Central memory CD8-positive, alpha-beta T cell (primary cell): Measurements from ENCODE around the gene TGM3.

ENCODE experiments used
- ATAC-seq: fragments of 150-1000 bp; cut with Tn5 transposase; replicated peaks from 2 replicates; pipeline ENCODE4 v1.10.0; 2022; ENCODE audit warnings: mild to moderate bottlenecking, moderate FRiP score, moderate number of reproducible peaks; ENCODE audit not compliant: poor library complexity, severe bottlenecking; ENCODE audit errors: extremely low read depth
- DNase-seq, 2 donors: peaks; one replicate each; pipeline ENCODE4 v3.0.0; 2021; ENCODE audit warnings: low spot score in 2 of 2
- H3K27ac Mint-ChIP-seq: one replicate; pipeline ENCODE4 v1.8.0; 2022; ENCODE audit warnings: low read depth, mild to moderate bottlenecking, moderate library complexity, mixed read lengths
- H3K27me3 Mint-ChIP-seq: one replicate; pipeline ENCODE4 v1.8.0; 2022; ENCODE audit warnings: mixed read lengths
- H3K36me3 Mint-ChIP-seq: one replicate; pipeline ENCODE4 v1.8.0; 2022; ENCODE audit warnings: mild to moderate bottlenecking, moderate library complexity, mixed read lengths; ENCODE audit not compliant: insufficient read depth
- H3K4me1 Mint-ChIP-seq: one replicate; pipeline ENCODE4 v1.8.0; 2022; ENCODE audit warnings: mixed read lengths
- H3K4me3 Mint-ChIP-seq: one replicate; pipeline ENCODE4 v1.8.0; 2022; ENCODE audit warnings: mild to moderate bottlenecking, moderate library complexity, mixed read lengths
- H3K9me3 Mint-ChIP-seq: one replicate; pipeline ENCODE4 v1.8.0; 2022; ENCODE audit warnings: mixed read lengths

Gene TGM3

DNA sequence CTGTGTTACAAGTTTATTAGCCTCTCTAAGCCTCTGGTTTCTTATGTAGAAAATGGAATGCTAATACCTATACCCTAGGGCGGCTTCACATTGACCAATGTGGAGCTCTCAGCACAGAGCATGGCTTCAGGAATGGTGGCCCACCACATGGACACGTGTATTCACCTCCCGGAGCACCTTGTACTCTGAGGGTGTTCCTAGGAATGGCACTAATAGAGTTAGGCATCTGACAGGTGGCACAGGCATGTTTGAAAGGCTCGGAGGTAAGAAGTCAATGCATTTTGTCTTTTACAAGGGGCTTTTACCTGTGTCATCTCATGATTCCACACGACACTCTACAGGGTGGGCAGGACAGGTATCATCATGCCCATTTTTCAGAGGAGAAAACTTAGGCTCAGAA lies 5.3 kb upstream of the TGM3 start:
- H3K27me3 Mint-ChIP-seq, result peaks cover 42% of the 10 kb centered on the region
- no peaks in the 10 kb centered on the region for H3K4me1 Mint-ChIP-seq
- no peaks in the 10 kb centered on the region for H3K9me3 Mint-ChIP-seq
- DNase-seq, result no peak
- no peak for ATAC-seq
- no peaks in the 10 kb centered on the region for H3K36me3 Mint-ChIP-seq
- H3K4me3 Mint-ChIP-seq, result no peak overlapping the region
- H3K27ac Mint-ChIP-seq, result no peak overlapping the region

DNA sequence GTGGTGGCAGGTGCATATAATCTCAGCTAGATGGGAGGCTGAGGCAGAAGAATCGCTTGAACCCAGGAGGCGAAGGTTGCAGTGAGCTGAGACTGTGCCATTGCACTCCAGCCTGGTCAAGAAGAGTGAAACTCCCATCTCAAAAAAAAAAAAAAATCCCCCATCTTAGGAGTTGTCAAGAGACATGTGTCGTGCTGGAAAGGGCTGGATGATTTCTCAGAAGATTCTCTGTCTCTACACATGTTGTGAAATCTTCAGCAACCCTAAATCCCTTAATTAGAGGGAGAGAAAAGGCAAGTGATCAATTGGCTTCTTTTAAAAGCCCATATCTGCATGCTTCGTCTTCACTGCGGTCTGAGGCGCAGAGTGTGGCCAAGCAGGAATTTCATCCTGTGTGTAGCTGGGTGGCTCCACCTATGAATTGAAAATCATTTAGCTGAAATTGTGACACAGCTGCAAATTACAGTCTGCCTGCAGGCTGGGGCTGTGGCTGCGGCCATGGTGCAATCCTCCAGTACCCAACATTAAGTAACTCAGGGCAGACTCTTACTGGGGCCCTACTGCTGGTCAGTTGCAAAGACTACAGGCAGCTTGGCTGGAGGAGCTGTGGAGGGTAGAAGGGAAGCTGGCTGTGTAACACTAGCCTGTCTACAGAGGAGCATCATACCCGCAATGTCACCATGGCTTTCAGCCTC lies 3.2 kb upstream of the TGM3 start:
- no peaks in the 10 kb centered on the region for H3K9me3 Mint-ChIP-seq
- H3K4me3 Mint-ChIP-seq, result no peak overlapping the region
- ATAC-seq (no peak), DNase-seq (no peak)
- H3K36me3 Mint-ChIP-seq, result no peaks in the 10 kb centered on the region
- H3K4me1 Mint-ChIP-seq, result no peaks in the 10 kb centered on the region
- no peak overlapping the region for H3K27ac Mint-ChIP-seq
- H3K27me3 Mint-ChIP-seq, result peaks cover 59% of the 10 kb centered on the region

- H3K4me3 Mint-ChIP-seq, result no peak overlapping the region
- H3K27ac Mint-ChIP-seq, result no peak overlapping the region
- no peaks in the 10 kb centered on the region for H3K36me3 Mint-ChIP-seq
- peaks cover 68% of the 10 kb centered on the region for H3K27me3 Mint-ChIP-seq
- H3K9me3 Mint-ChIP-seq, result no peaks in the 10 kb centered on the region
- DNase-seq (no peak), ATAC-seq (no peak)
- H3K4me1 Mint-ChIP-seq, result no peaks in the 10 kb centered on the region
These were observed 2.3 kb upstream of the TGM3 start for GRCh38 chr20:2293486-2293885.

DNA sequence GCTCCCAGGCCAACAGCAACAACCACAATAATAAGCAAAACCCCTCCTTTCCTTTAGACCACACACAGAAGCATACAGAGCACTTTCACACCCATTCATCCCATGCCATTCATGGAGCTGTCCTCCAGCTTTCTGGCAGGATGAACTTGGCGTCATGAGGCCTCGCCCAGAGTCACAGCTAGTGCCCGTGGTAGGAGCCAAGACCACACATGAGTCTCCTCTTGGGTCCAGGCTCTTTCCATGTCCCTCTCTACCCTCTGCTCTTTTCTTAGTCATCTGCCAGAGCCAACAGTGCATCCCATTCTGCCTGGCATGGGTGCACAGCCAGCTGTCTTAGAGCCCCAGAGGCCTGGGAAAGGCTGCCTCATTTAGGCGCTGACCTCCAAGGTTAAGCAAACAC lies 1.8 kb upstream of the TGM3 start:
- Mint-ChIP-seq H3K27me3 (peaks cover 72% of the 10 kb centered on the region), H3K36me3 (no peaks in the 10 kb centered on the region)

DNA sequence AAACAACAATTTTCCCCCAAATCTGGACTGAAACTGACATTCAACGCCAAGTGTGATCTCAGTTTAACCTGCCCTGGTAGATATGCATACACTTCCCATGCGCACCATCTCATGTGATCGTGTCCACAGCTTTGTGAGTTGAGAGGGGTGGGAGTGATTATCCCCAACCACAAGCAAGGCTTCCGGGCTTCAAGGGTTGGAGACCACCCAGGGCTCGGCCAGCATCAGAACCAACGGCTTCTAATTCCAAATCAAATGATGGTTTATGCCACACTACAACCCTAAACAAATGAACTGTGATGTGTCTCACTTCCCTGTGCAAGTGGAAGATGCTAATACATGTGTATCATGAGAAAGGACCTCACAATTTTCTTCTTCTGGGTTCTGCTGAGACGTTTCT lies 515 bp upstream of the TGM3 start:
- Mint-ChIP-seq H3K27me3 (peaks cover 72% of the 10 kb centered on the region), H3K27ac (no peak overlapping the region), H3K9me3 (no peaks in the 10 kb centered on the region), H3K36me3 (no peaks in the 10 kb centered on the region), H3K4me1 (no peaks in the 10 kb centered on the region), H3K4me3 (no peak overlapping the region)
- no peak for DNase-seq
- ATAC-seq, result no peak

More for the DNA sequence above, 1.8 kb upstream of the TGM3 start:
- H3K27ac Mint-ChIP-seq, result no peak overlapping the region
- no peaks in the 10 kb centered on the region for H3K4me1 Mint-ChIP-seq
- DNase-seq (no peak), ATAC-seq (no peak)
- H3K9me3 Mint-ChIP-seq, result no peaks in the 10 kb centered on the region
- no peak overlapping the region for H3K4me3 Mint-ChIP-seq

GRCh38 chr20:2296524-2297356 lies 939 bp downstream of the TGM3 start:
- Mint-ChIP-seq H3K27me3 (peaks cover 65% of the 10 kb centered on the region), H3K27ac (no peak overlapping the region), H3K9me3 (no peaks in the 10 kb centered on the region), H3K36me3 (no peaks in the 10 kb centered on the region), H3K4me3 (no peak overlapping the region), H3K4me1 (no peaks in the 10 kb centered on the region)
- ATAC-seq (no peak), DNase-seq (no peak)

GRCh38 chr20:2297357-2297728 lies 1.5 kb downstream of the TGM3 start:
- Mint-ChIP-seq H3K9me3 (no peaks in the 10 kb centered on the region), H3K27ac (no peak overlapping the region), H3K4me3 (no peak overlapping the region), H3K4me1 (no peaks in the 10 kb centered on the region), H3K36me3 (no peaks in the 10 kb centered on the region), H3K27me3 (peaks cover 65% of the 10 kb centered on the region)
- ATAC-seq (no peak), DNase-seq (no peak)

- Mint-ChIP-seq H3K9me3 (no peaks in the 10 kb centered on the region), H3K27ac (no peak overlapping the region), H3K27me3 (peaks cover 70% of the 10 kb centered on the region), H3K4me1 (no peaks in the 10 kb centered on the region), H3K36me3 (no peaks in the 10 kb centered on the region), H3K4me3 (no peak overlapping the region)
- ATAC-seq (no peak), DNase-seq (no peak)
These were observed 2.3 kb downstream of the TGM3 start for GRCh38 chr20:2298116-2298515.

- H3K4me3 Mint-ChIP-seq, result no peak overlapping the region
- peaks cover 75% of the 10 kb centered on the region for H3K27me3 Mint-ChIP-seq
- no peak for ATAC-seq
- no peaks in the 10 kb centered on the region for H3K9me3 Mint-ChIP-seq
- H3K27ac Mint-ChIP-seq, result no peak overlapping the region
- no peaks in the 10 kb centered on the region for H3K36me3 Mint-ChIP-seq
- H3K4me1 Mint-ChIP-seq, result no peaks in the 10 kb centered on the region
- no peak for DNase-seq
These were observed 2.9 kb downstream of the TGM3 start for GRCh38 chr20:2298701-2299100.

GRCh38 chr20:2299301-2299700 lies 3.5 kb downstream of the TGM3 start:
- H3K27ac Mint-ChIP-seq, result no peak overlapping the region
- no peaks in the 10 kb centered on the region for H3K9me3 Mint-ChIP-seq
- no peaks in the 10 kb centered on the region for H3K4me1 Mint-ChIP-seq

DNA sequence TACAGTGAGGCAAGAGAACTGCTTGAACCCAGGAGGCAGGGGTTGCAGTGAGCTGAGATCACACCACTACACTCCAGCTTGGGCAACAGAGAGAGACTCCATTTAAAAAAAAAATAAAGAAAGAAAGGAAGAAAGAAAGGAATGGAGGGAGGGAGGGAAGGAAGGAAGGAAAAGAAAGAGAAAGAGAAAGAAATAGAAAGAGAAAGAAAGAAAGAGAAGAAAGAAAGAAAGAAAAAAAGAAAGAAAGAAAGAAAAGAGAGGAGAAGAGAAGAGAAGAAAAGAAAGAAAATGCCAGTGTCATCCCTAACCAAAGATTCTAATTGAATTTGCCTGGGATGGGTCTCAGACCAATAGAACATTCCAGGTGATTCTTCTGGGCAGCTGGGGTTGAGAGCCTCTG lies 4.2 kb downstream of the TGM3 start:
- Mint-ChIP-seq H3K27ac (no peak overlapping the region), H3K4me1 (no peaks in the 10 kb centered on the region), H3K36me3 (no peaks in the 10 kb centered on the region), H3K4me3 (no peak overlapping the region), H3K9me3 (no peaks in the 10 kb centered on the region), H3K27me3 (peaks cover 75% of the 10 kb centered on the region)
- ATAC-seq (no peak), DNase-seq (no peak)

More at GRCh38 chr20:2299301-2299700, 3.5 kb downstream of the TGM3 start:
- ATAC-seq (no peak), DNase-seq (no peak)
- peaks cover 75% of the 10 kb centered on the region for H3K27me3 Mint-ChIP-seq
- H3K36me3 Mint-ChIP-seq, result no peaks in the 10 kb centered on the region
- no peak overlapping the region for H3K4me3 Mint-ChIP-seq

DNA sequence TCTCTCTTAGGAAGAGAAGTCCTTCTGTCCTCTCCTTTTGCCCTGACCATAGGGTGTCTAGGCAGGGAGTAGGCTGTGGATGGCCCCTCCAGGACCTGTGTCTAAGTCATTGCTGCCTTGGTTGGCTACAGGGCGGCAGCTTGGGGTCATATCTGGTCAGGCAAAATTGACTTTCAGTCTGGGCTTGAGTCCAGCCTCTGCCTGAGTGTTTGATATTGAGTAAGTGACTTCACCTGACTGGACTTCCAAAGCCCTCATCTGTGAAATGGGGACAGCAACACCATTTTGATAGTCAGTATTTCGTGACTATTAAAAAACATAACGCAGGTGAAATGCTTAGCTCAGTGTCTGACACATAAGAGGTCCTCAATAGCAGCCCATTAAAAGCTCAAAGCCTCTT lies 4.6 kb downstream of the TGM3 start:
- peaks cover 76% of the 10 kb centered on the region for H3K27me3 Mint-ChIP-seq
- no peak overlapping the region for H3K4me3 Mint-ChIP-seq
- DNase-seq (no peak), ATAC-seq (no peak)
- no peak overlapping the region for H3K27ac Mint-ChIP-seq
- H3K36me3 Mint-ChIP-seq, result no peaks in the 10 kb centered on the region
- H3K9me3 Mint-ChIP-seq, result no peaks in the 10 kb centered on the region
- no peaks in the 10 kb centered on the region for H3K4me1 Mint-ChIP-seq

DNA sequence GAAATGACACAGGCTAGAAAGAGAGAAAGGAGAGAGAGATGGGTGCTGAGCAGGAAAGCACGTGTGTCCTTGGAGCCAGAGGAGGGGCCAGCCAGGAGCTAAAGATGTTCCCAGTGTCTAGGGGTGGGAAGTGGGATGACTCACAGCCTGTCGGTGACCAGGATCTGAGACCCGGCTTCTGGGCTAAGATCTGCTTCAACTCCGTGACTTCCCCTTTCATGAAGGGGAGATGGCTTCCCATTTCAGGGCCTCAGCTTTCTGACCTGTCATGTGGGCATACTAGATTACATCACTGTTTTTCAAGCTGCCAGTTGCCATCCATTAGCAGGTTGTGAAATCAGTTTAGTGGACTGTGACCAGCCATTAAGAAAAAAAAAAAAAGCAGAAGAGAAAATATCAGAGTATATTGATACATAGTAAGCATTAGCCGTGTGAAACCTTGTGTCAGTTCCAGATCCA lies 5.4 kb downstream of the TGM3 start:
- ATAC-seq (peak; percentile 58), DNase-seq (no peak)
- Mint-ChIP-seq H3K9me3 (no peaks in the 10 kb centered on the region), H3K27ac (no peak overlapping the region), H3K36me3 (no peaks in the 10 kb centered on the region), H3K4me3 (no peak overlapping the region), H3K27me3 (peaks cover 74% of the 10 kb centered on the region), H3K4me1 (no peaks in the 10 kb centered on the region)
